HUES48 (cell line): ENCODE data around the gene MYZAP.

Experiments used
- H3K27ac ChIP-seq: one replicate; pipeline ENCODE4 v1.7.0; 2013; ENCODE audit warnings: low read depth, low read length, inconsistent platforms
- H3K27me3 ChIP-seq: 2 replicates; pipeline ENCODE4 v1.6.1; 2013; ENCODE audit warnings: mild to moderate bottlenecking, low read length; ENCODE audit not compliant: control insufficient read depth, insufficient read depth
- H3K36me3 ChIP-seq: 2 replicates; pipeline ENCODE4 v1.6.1; 2013; ENCODE audit warnings: low read length; ENCODE audit not compliant: control insufficient read depth, insufficient read depth
- H3K4me1 ChIP-seq: 2 replicates; pipeline ENCODE4 v1.6.1; 2013; ENCODE audit warnings: mild to moderate bottlenecking, low read length; ENCODE audit not compliant: control insufficient read depth, insufficient read depth
- H3K4me3 ChIP-seq: 2 replicates; pipeline ENCODE4 v1.5.1; 2013; ENCODE audit warnings: mild to moderate bottlenecking, low read depth, low read length
- H3K9ac ChIP-seq: 2 replicates; pipeline ENCODE4 v1.6.1; 2013; ENCODE audit warnings: mild to moderate bottlenecking, low read depth, low read length, moderate library complexity
- H3K9me3 ChIP-seq: 2 replicates; pipeline ENCODE4 v1.6.1; 2013; ENCODE audit warnings: low read length; ENCODE audit not compliant: control insufficient read depth, insufficient read depth

Gene MYZAP

DNA sequence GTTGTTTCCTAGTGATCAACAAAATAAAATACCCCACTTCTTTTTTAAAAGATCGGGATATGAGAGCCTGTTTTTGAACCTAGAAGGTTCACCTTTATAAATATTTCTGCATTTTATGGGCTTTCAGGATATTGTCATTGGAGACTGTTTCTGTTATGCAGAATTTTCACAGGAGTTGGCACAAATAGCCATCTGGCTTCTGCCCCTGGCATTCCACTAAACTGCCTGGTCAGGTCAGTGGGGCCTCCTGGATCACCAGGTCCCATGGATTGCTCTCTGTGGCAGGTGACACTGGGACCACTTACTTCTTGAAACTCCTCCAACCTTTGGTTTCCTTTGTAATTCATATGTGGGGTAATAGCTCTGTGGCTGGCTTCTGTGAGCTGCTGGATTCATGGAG is 89.3 kb downstream of the MYZAP start:
- no peak overlapping the region for H3K9ac ChIP-seq
- H3K27ac ChIP-seq, result no peak overlapping the region
- no peaks in the 10 kb centered on the region for H3K4me1 ChIP-seq
- H3K4me3 ChIP-seq, result no peak overlapping the region
- H3K27me3 ChIP-seq, result no peaks in the 10 kb centered on the region
- no peaks in the 10 kb centered on the region for H3K36me3 ChIP-seq
- no peaks in the 10 kb centered on the region for H3K9me3 ChIP-seq

DNA sequence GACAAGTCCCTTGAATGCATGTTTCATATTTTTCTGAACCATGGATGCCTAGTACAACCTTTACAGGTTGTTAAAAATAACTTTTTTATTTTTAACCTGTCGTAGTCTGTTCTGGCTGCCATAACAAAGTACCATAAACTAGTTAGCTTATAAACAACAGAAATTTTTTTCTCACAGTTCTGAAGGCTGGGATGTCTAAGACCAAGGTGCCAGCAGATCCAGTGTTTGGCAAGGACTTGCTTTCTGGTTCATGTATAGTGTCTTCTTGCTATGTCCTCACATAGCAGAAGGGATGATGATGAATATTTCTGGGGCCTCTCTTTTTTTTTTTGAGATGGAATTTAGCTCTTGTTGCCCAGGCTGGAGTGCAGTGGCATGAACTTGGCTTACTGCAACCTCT is 91.8 kb downstream of the MYZAP start:
- H3K36me3 ChIP-seq, result no peaks in the 10 kb centered on the region

DNA sequence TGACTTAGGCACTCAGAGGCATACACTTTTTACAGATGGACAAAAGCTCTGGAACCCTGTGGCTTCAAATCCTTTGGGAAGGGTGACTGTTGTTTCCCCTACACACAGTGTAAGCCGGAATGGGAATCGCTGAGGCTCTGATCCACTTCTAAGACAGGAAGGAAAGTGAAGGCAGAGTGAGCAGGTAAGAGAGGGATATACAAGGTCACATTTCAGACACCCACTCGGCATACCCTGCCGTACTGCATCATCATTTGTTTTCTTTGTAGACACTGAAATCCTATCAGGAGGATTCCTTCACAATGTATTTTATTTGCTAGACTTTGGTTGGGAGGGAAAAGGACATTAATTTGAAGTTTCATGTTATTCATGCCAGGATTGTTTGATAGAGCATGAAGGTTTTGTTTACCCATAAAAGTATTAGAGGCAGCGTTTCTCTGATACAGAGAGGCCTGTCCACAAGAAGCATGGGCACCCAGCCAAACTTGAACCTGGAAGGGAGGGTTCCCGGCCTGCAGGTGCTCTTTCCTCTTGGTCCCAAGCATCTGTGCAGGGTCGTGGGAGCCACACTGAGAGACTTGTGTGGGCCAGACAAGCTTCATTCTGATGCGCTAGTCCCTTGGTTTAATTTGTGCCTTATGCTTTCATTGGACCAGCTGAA is 92.9 kb downstream of the MYZAP start:
- Histone ChIP-seq H3K27ac (no peak overlapping the region), H3K9ac (no peak overlapping the region), H3K4me3 (no peak overlapping the region), H3K27me3 (no peaks in the 10 kb centered on the region), H3K4me1 (no peaks in the 10 kb centered on the region), H3K36me3 (no peaks in the 10 kb centered on the region), H3K9me3 (no peaks in the 10 kb centered on the region)

More for the DNA sequence above, 91.8 kb downstream of the MYZAP start:
- Histone ChIP-seq H3K9ac (no peak overlapping the region), H3K4me1 (no peaks in the 10 kb centered on the region), H3K27ac (no peak overlapping the region), H3K27me3 (no peaks in the 10 kb centered on the region), H3K4me3 (no peak overlapping the region), H3K9me3 (no peaks in the 10 kb centered on the region)

GRCh38 chr15:57685306-57686095 is 93.8 kb downstream of the MYZAP start:
- H3K9ac ChIP-seq, result no peak overlapping the region
- no peaks in the 10 kb centered on the region for H3K27me3 ChIP-seq
- no peak overlapping the region for H3K4me3 ChIP-seq
- H3K27ac ChIP-seq, result no peak overlapping the region
- no peaks in the 10 kb centered on the region for H3K4me1 ChIP-seq
- H3K36me3 ChIP-seq, result no peaks in the 10 kb centered on the region
- no peaks in the 10 kb centered on the region for H3K9me3 ChIP-seq

DNA sequence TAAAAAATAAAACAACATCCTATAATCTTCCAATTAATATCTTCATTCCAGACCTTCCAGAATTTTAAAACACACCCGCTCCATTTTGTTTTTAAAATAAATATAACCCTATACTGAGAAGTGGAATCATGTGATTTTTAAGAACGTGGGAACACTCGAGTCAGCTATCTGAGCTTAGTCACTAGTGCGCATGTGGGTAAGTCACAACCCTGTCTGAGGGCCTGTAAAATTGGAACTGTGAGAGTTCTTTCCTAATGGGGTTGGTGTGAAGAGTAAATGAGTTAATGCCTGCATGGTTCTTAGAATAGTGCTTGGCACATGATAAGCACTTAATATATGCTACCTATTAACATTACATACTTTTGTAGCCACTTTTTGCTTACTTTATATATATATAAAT is 95.0 kb downstream of the MYZAP start:
- H3K9ac ChIP-seq, result no peak overlapping the region
- H3K36me3 ChIP-seq, result no peaks in the 10 kb centered on the region
- H3K27me3 ChIP-seq, result no peaks in the 10 kb centered on the region
- no peak overlapping the region for H3K4me3 ChIP-seq
- no peaks in the 10 kb centered on the region for H3K9me3 ChIP-seq
- no peak overlapping the region for H3K27ac ChIP-seq
- H3K4me1 ChIP-seq, result no peaks in the 10 kb centered on the region

DNA sequence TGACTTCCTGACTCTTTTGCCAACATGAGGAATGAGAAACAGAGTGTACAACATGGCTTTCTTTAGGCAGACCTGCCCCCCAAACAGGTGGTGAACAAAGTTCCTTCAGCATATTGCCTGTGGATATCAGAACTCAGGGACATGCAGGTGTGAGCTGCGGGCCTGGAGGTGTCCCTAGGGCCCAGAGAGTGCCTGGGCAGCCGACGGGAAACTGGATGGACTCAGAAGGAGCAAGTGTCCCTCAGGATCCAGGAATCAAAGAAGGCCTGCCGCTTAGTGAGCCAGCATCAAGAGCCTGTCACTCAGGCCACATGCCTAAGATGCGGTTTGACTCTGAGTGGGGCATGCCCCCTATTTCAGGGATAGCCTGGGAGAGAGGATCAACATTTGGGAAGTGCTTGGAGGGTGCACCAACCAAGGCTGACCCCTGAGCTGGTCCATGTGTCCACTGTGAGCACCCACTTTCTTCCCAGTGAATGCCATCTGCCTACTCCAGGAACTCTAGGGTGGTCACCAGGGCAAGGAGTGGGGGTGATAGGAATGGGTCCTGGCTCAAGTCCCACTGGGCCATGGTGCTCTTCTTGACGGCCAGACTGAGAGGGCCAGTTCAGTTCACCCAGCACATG is 98.8 kb downstream of the MYZAP start:
- Histone ChIP-seq H3K4me3 (no peak overlapping the region), H3K27me3 (no peaks in the 10 kb centered on the region), H3K36me3 (no peaks in the 10 kb centered on the region), H3K4me1 (no peaks in the 10 kb centered on the region), H3K27ac (no peak overlapping the region), H3K9ac (no peak overlapping the region), H3K9me3 (no peaks in the 10 kb centered on the region)

DNA sequence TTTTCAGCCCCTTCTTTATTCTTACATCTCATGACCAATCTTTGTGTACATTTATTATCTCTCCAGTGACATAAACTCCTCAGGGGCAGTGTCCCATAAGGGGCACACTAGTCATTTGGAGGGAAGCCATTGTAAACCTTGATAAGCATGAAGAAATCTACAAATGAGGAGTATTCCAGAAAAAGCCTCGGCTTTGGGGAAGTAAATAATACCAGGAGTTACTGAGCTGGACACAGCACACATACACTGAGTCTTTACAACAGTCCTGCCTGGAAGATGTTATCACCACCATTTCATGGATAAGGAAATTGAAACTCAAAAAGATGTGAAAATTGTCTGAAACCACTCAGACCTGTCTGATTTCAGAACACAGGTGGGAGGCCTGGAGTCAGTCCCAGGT is 99.4 kb downstream of the MYZAP start:
- Histone ChIP-seq H3K4me1 (no peaks in the 10 kb centered on the region), H3K27ac (no peak overlapping the region), H3K27me3 (no peaks in the 10 kb centered on the region), H3K9ac (no peak overlapping the region), H3K36me3 (no peaks in the 10 kb centered on the region), H3K9me3 (no peaks in the 10 kb centered on the region), H3K4me3 (no peak overlapping the region)

DNA sequence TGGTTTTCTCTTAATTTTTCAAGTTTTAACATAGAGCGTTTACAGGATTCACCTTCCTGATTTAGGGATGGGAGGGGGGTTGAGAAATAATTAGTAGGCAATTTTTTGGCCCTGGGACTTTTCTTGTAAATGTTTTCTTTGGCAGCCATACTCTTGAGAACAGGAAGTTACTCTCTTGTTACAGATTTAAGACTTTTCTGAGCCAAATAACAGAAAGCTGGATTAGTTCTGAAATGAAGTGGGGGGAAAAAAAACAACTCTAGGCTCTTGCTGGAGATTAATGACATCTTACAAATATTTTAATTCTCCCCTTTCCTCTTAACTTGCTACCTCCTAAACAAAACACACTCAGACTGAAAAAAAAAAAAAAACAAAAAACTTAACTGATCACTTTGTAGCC is 101.0 kb downstream of the MYZAP start:
- Histone ChIP-seq H3K4me3 (no peak overlapping the region), H3K4me1 (no peaks in the 10 kb centered on the region), H3K9me3 (no peaks in the 10 kb centered on the region), H3K36me3 (no peaks in the 10 kb centered on the region), H3K27ac (no peak overlapping the region), H3K9ac (no peak overlapping the region), H3K27me3 (no peaks in the 10 kb centered on the region)

GRCh38 chr15:57694279-57694678 is 102.6 kb downstream of the MYZAP start:
- Histone ChIP-seq H3K9me3 (no peaks in the 10 kb centered on the region), H3K4me3 (no peak overlapping the region), H3K27ac (no peak overlapping the region), H3K9ac (no peak overlapping the region), H3K27me3 (no peaks in the 10 kb centered on the region), H3K36me3 (no peaks in the 10 kb centered on the region), H3K4me1 (no peaks in the 10 kb centered on the region)

DNA sequence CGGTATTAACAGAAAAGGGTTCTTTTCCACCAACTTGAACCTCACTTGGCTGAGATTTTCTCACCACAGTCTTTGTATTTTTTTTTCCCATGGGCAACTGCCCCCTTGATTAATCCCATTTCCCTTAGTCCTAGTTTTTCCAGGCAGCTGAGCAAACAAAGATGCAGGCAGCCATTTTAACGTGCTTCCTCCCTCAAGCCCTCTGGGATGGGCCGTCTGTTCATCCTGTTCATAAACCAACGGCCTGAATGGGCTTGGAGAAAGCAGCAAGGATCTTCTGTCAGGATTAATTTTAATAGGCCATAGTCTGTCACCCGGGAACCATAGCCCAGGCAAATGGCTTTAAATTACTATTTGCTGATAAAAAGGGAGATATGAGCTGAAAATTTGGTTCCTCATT is 104.4 kb downstream of the MYZAP start:
- H3K4me1 ChIP-seq, result no peaks in the 10 kb centered on the region
- H3K36me3 ChIP-seq, result no peaks in the 10 kb centered on the region
- H3K27ac ChIP-seq, result no peak overlapping the region
- no peak overlapping the region for H3K4me3 ChIP-seq
- peaks cover 3% of the 10 kb centered on the region; the same call in 1 of the 2 replicates for H3K27me3 ChIP-seq
- H3K9ac ChIP-seq, result no peak overlapping the region
- no peaks in the 10 kb centered on the region for H3K9me3 ChIP-seq

DNA sequence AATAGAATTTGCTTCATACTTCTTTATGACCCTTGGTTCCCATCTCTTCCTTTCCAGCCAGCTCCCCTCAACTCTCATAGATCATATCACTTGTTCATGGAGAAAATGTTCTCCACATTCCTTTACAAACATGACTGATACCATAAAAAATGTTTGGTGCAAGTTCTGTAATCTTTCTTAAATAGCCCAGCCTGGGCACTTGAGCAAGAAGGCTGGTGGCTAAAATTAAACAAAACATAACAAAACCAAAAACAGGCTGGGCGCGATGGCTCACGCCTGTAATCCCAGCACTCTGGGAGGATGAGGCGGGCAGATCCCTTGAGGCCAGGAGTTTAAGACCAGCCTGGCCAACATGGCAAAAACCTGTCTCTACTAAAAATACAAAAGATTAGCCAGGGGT is 105.9 kb downstream of the MYZAP start:
- no peaks in the 10 kb centered on the region for H3K9me3 ChIP-seq
- H3K27ac ChIP-seq, result no peak overlapping the region
- H3K27me3 ChIP-seq, result peaks cover 11% of the 10 kb centered on the region
- no peak overlapping the region for H3K9ac ChIP-seq
- no peak overlapping the region for H3K4me3 ChIP-seq
- no peaks in the 10 kb centered on the region for H3K4me1 ChIP-seq
- no peaks in the 10 kb centered on the region for H3K36me3 ChIP-seq
